CD4-positive, alpha-beta memory T cell (primary cell): Measurements from ENCODE around the gene EPHA6. TPM values are rescaled to one million over a fixed set of nuclear protein-coding genes. Genes with fewer than 3 reads are reported as not detected.

ENCODE experiments used
- CTCF ChIA-PET: fragments of 350-600 bp; sonication (Branson Sonifier 250); formaldehyde crosslinking; loops from one replicate; lab custom pipeline; 2021; ENCODE audit warnings: inconsistent platforms; ENCODE audit not compliant: partially characterized antibody; lab: Charles Lee
- POLR2A ChIA-PET: fragments of 350-600 bp; sonication (Branson Sonifier 250); formaldehyde crosslinking; loops from one replicate; lab custom pipeline; 2021; ENCODE audit not compliant: partially characterized antibody; lab: Charles Lee
- DNase-seq, 5 donors: peaks; one replicate each; pipeline versions ENCODE4 v3.0.0 to v3.0.0-alpha.2; 2020 to 2022; ENCODE audit warnings: mixed read lengths in 1 of 5
- H3K27ac ChIP-seq: one replicate; pipeline ENCODE4 v1.7.0; 2013; ENCODE audit warnings: low read depth, low read length
- H3K27me3 ChIP-seq: 2 replicates; pipeline ENCODE4 v1.7.0; 2013; ENCODE audit warnings: mild to moderate bottlenecking, low read length, moderate library complexity; ENCODE audit not compliant: insufficient read depth
- H3K36me3 ChIP-seq: 2 replicates; pipeline ENCODE4 v1.7.0; 2013; ENCODE audit warnings: mild to moderate bottlenecking, low read length, moderate library complexity; ENCODE audit not compliant: insufficient read depth
- H3K4me1 ChIP-seq: 2 replicates; pipeline ENCODE4 v1.7.0; 2013; ENCODE audit warnings: mild to moderate bottlenecking, low read length, moderate library complexity; ENCODE audit not compliant: insufficient read depth
- H3K4me3 ChIP-seq, 2 donors: one replicate each; pipeline ENCODE4 v1.7.0; 2013; ENCODE audit warnings: low read length in 2 of 2, mild to moderate bottlenecking in 1 of 2
- H3K9me3 ChIP-seq, 2 donors: one replicate each; pipeline ENCODE4 v1.7.0; 2013; ENCODE audit warnings: low read length in 2 of 2, control low read depth in 1 of 2; ENCODE audit not compliant: control insufficient read depth in 1 of 2
- H3K27ac Mint-ChIP-seq, 7 donors: one replicate each; pipeline ENCODE4 v1.8.0; 2020 to 2021; ENCODE audit warnings: mixed read lengths in 7 of 7, mild to moderate bottlenecking in 6 of 7, inconsistent platforms in 3 of 7, moderate library complexity in 3 of 7
- H3K27me3 Mint-ChIP-seq, 2 donors: one replicate each; pipeline ENCODE4 v1.8.0; 2020 to 2021; ENCODE audit warnings: mixed read lengths in 2 of 2
- H3K36me3 Mint-ChIP-seq, 2 donors: one replicate each; pipeline ENCODE4 v1.8.0; 2020 to 2021; ENCODE audit warnings: mixed read lengths in 2 of 2, inconsistent platforms in 1 of 2, mild to moderate bottlenecking in 1 of 2
- H3K4me1 Mint-ChIP-seq, 4 donors: one replicate each; pipeline ENCODE4 v1.8.0; 2020 to 2021; ENCODE audit warnings: mixed read lengths in 4 of 4, mild to moderate bottlenecking in 1 of 4
- H3K4me3 Mint-ChIP-seq, 8 donors: one replicate each; pipeline ENCODE4 v1.8.0; 2020 to 2021; ENCODE audit warnings: mixed read lengths in 8 of 8, mild to moderate bottlenecking in 7 of 8, moderate library complexity in 6 of 8, inconsistent platforms in 3 of 8
- H3K9me3 Mint-ChIP-seq, 8 donors: one replicate each; pipeline ENCODE4 v1.8.0; 2020 to 2021; ENCODE audit warnings: mixed read lengths in 8 of 8, mild to moderate bottlenecking in 5 of 8, inconsistent platforms in 3 of 8, moderate library complexity in 1 of 8
- intact Hi-C: fragments of 100-400 bp; cut with micrococcal nuclease; formaldehyde crosslinking; loops from one replicate; pipeline ENCODE4 v1.15.1; 2023
- polyA plus RNA-seq, 2 donors: library from polyadenylated mRNA; unstranded; fragments of 300-500 nt; fragmentation: Illumina TruSeq; gene quantifications; one replicate each; pipeline ENCODE4 v1.2.3, GENCODE V29; 2021
- total RNA-seq, 2 experiments: library from RNA; stranded (reverse); gene quantifications; one replicate each; pipeline ENCODE4 v1.2.3, GENCODE V29; 2021

EPHA6 gene
- total and polyA plus RNA-seq, 4 experiments from 2014 or later = not detected

- H3K36me3 ChIP-seq = no peaks in the 10 kb centered on the region
Measured at GRCh38 chr3:97228966-97229365, 414.6 kb downstream of the EPHA6 start.

GRCh38 chr3:97230486-97230885, 416.1 kb downstream of the EPHA6 start:
- H3K4me1 Mint-ChIP-seq = peaks cover 0 to 1% (median 0%) of the 10 kb centered on the region in 4 donors
- H3K36me3 ChIP-seq = no peaks in the 10 kb centered on the region
- H3K36me3 Mint-ChIP-seq = no peaks in the 10 kb centered on the region
- H3K4me3 Mint-ChIP-seq = no peak overlapping the region
- no peaks in the 10 kb centered on the region for H3K9me3 ChIP-seq
- H3K27ac Mint-ChIP-seq = no peak overlapping the region
- no peak for DNase-seq
- intact Hi-C loops = no loop called here
- no peak overlapping the region for H3K27ac ChIP-seq
- H3K4me3 ChIP-seq = no peak overlapping the region
- ChIA-PET POLR2A (no interaction called here), CTCF (no interaction called here)
- peaks cover 0 to 5% (median 0%) of the 10 kb centered on the region in 8 donors for H3K9me3 Mint-ChIP-seq
- no peaks in the 10 kb centered on the region for H3K27me3 Mint-ChIP-seq
- no peaks in the 10 kb centered on the region for H3K27me3 ChIP-seq
- H3K4me1 ChIP-seq = no peaks in the 10 kb centered on the region

More at GRCh38 chr3:97228966-97229365, 414.6 kb downstream of the EPHA6 start:
- peaks cover 0 to 1% (median 0%) of the 10 kb centered on the region in 4 donors for H3K4me1 Mint-ChIP-seq
- H3K9me3 Mint-ChIP-seq = peaks cover 0 to 4% (median 0%) of the 10 kb centered on the region in 8 donors
- no peaks in the 10 kb centered on the region for H3K9me3 ChIP-seq
- no peak overlapping the region for H3K27ac ChIP-seq
- H3K27me3 ChIP-seq = no peaks in the 10 kb centered on the region
- no peak overlapping the region for H3K4me3 Mint-ChIP-seq
- intact Hi-C loops = no loop called here
- no peak overlapping the region for H3K27ac Mint-ChIP-seq
- POLR2A ChIA-PET = no interaction called here
- no peaks in the 10 kb centered on the region for H3K4me1 ChIP-seq
- no peak for DNase-seq
- no peaks in the 10 kb centered on the region for H3K36me3 Mint-ChIP-seq
- no peaks in the 10 kb centered on the region for H3K27me3 Mint-ChIP-seq
- no peak overlapping the region for H3K4me3 ChIP-seq
- CTCF ChIA-PET = no interaction called here

- POLR2A ChIA-PET = no interaction called here
Measured at GRCh38 chr3:97232393-97233034, 418.1 kb downstream of the EPHA6 start.

DNA sequence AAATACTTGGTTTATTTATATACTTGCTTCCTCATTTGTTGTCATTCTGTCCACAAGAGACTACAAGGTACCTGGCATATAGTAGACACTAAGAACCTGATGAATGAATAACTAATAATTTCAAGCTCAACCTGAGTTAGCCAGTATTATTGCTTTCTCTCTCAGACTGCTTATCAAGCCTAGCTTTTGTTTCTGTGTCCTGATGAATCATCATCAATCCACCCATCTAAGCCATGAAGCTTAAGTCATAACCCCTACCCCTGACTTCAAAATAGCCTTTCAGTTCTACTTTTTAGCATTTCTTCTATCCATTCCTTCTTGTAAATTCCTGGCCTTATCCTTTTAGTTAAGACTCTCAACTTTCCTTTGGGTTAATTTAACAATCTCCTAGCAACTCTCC, 420.8 kb downstream of the EPHA6 start:
- Mint-ChIP-seq H3K27me3 (no peaks in the 10 kb centered on the region), H3K4me1 (no peaks in the 10 kb centered on the region), H3K27ac (no peak overlapping the region), H3K36me3 (no peaks in the 10 kb centered on the region), H3K4me3 (no peak overlapping the region), H3K9me3 (peaks cover 0 to 4% (median under 1%) of the 10 kb centered on the region in 8 donors)
- Histone ChIP-seq H3K27me3 (no peaks in the 10 kb centered on the region), H3K36me3 (no peaks in the 10 kb centered on the region), H3K4me3 (no peak overlapping the region), H3K4me1 (no peaks in the 10 kb centered on the region), H3K27ac (no peak overlapping the region), H3K9me3 (no peaks in the 10 kb centered on the region)
- ChIA-PET POLR2A (no interaction called here), CTCF (no interaction called here)
- DNase-seq = no peak
- intact Hi-C loops = no loop called here

More at GRCh38 chr3:97232393-97233034, 418.1 kb downstream of the EPHA6 start:
- Histone ChIP-seq H3K27me3 (no peaks in the 10 kb centered on the region), H3K27ac (no peak overlapping the region), H3K4me3 (no peak overlapping the region), H3K9me3 (no peaks in the 10 kb centered on the region), H3K36me3 (no peaks in the 10 kb centered on the region), H3K4me1 (no peaks in the 10 kb centered on the region)
- peaks cover 0 to 1% (median 0%) of the 10 kb centered on the region in 4 donors for H3K4me1 Mint-ChIP-seq
- H3K9me3 Mint-ChIP-seq = peaks cover 0 to 5% (median 0%) of the 10 kb centered on the region in 8 donors
- intact Hi-C loops = no loop called here
- no peaks in the 10 kb centered on the region for H3K27me3 Mint-ChIP-seq
- no peaks in the 10 kb centered on the region for H3K36me3 Mint-ChIP-seq
- DNase-seq = no peak
- no peak overlapping the region for H3K27ac Mint-ChIP-seq
- CTCF ChIA-PET = no interaction called here
- no peak overlapping the region for H3K4me3 Mint-ChIP-seq

DNA sequence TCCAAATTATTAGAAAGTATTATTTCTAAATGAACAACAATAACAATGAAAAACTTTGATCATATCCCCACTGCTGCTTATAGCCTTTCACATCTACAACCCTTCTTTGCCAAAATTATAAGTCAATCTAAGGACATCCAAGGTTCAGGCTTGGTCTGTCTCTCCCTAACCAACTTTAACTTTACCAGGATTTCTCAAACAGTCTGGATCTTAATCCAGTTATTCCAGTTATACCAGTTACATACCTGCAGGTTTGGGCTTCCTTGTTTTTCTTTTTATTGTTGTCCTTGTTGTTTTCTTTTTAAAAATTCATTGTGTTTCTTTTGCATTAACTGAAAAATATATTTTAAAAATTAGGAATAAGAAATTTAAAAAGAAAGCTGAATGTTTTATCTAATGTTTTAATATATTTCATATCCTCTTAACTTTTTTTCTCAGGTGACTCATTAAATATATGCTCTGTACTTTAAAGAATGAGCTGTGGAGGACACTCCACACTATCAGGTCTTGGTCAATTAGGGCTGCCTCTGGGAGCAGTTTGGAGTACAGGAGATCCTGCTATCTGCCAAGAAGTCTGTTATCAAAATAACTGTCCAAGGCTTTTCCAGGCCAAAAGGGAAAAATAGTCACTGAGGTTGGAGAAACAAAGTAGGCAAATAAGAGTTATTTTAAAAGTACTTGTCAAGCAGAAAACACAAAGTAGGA, 421.4 kb downstream of the EPHA6 start:
- intact Hi-C loops = no loop called here
- Histone ChIP-seq H3K27me3 (no peaks in the 10 kb centered on the region), H3K27ac (no peak overlapping the region), H3K4me1 (no peaks in the 10 kb centered on the region), H3K9me3 (no peaks in the 10 kb centered on the region), H3K4me3 (no peak overlapping the region), H3K36me3 (no peaks in the 10 kb centered on the region)
- CTCF ChIA-PET = no interaction called here
- peaks cover 0 to 4% (median under 1%) of the 10 kb centered on the region in 8 donors for H3K9me3 Mint-ChIP-seq
- POLR2A ChIA-PET = no interaction called here
- no peak overlapping the region for H3K4me3 Mint-ChIP-seq
- DNase-seq = no peak
- H3K27me3 Mint-ChIP-seq = no peaks in the 10 kb centered on the region
- no peak overlapping the region for H3K27ac Mint-ChIP-seq
- H3K36me3 Mint-ChIP-seq = no peaks in the 10 kb centered on the region
- no peaks in the 10 kb centered on the region for H3K4me1 Mint-ChIP-seq

- POLR2A ChIA-PET = no interaction called here
- Mint-ChIP-seq H3K27ac (no peak overlapping the region), H3K4me1 (no peaks in the 10 kb centered on the region), H3K27me3 (no peaks in the 10 kb centered on the region), H3K4me3 (no peak overlapping the region), H3K36me3 (no peaks in the 10 kb centered on the region), H3K9me3 (peaks cover 0 to 2% (median 0%) of the 10 kb centered on the region in 8 donors)
- H3K27me3 ChIP-seq = no peaks in the 10 kb centered on the region
- H3K4me3 ChIP-seq = no peak overlapping the region
- H3K27ac ChIP-seq = no peak overlapping the region
- DNase-seq = no peak
- no peaks in the 10 kb centered on the region for H3K9me3 ChIP-seq
- H3K4me1 ChIP-seq = no peaks in the 10 kb centered on the region
- CTCF ChIA-PET = no interaction called here
- intact Hi-C loops = no loop called here
- no peaks in the 10 kb centered on the region for H3K36me3 ChIP-seq
Measured at GRCh38 chr3:97241417-97241816, 427.0 kb downstream of the EPHA6 start.

DNA sequence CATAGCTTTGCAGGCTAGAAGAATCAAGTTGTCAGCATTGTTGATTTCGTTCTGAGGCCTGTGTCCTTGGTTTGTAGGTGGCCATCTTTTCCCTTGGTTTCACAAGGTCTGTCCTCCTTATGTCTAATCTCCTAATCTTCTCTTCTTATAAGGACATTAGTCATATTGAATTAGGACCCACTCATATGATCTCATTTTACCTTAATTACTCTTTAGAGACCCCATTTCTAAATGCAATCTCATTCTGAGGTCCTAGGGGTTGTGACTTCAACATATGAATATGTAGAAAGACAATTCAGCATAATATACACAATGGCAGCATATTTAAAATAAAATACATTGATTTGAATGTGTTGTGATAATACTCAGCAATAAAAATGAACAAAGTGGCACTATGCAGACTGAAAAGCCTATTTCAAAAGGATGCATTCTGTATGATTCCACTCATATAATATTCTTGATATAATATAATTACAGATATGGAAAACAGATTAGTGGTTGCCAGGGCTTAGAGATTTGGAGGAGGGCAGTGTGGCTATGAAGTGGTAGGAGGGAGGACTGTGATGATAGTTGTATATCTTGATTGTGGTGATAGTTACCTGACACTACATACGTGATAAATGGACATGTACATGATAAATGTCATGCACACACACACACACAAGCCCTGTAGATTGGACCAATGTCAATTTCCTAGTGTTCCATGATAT, 431.0 kb downstream of the EPHA6 start:
- no peak overlapping the region for H3K27ac Mint-ChIP-seq
- H3K27me3 Mint-ChIP-seq = no peaks in the 10 kb centered on the region
- CTCF ChIA-PET = no interaction called here
- no peaks in the 10 kb centered on the region for H3K9me3 Mint-ChIP-seq
- no peaks in the 10 kb centered on the region for H3K36me3 Mint-ChIP-seq
- Histone ChIP-seq H3K4me1 (no peaks in the 10 kb centered on the region), H3K27ac (no peak overlapping the region), H3K9me3 (no peaks in the 10 kb centered on the region), H3K36me3 (no peaks in the 10 kb centered on the region), H3K27me3 (no peaks in the 10 kb centered on the region), H3K4me3 (no peak overlapping the region)
- H3K4me1 Mint-ChIP-seq = no peaks in the 10 kb centered on the region
- no peak for DNase-seq
- H3K4me3 Mint-ChIP-seq = no peak overlapping the region
- intact Hi-C loops = no loop called here
- POLR2A ChIA-PET = no interaction called here
